SKM-1 (cell line): ENCODE data around the gene PTGIR.

Source experiments
- DNase-seq: peaks from one replicate; lab custom pipeline; 2025; ENCODE audit not compliant: unreplicated experiment; lab: John Stamatoyannopoulos, UW

The PTGIR gene

DNA sequence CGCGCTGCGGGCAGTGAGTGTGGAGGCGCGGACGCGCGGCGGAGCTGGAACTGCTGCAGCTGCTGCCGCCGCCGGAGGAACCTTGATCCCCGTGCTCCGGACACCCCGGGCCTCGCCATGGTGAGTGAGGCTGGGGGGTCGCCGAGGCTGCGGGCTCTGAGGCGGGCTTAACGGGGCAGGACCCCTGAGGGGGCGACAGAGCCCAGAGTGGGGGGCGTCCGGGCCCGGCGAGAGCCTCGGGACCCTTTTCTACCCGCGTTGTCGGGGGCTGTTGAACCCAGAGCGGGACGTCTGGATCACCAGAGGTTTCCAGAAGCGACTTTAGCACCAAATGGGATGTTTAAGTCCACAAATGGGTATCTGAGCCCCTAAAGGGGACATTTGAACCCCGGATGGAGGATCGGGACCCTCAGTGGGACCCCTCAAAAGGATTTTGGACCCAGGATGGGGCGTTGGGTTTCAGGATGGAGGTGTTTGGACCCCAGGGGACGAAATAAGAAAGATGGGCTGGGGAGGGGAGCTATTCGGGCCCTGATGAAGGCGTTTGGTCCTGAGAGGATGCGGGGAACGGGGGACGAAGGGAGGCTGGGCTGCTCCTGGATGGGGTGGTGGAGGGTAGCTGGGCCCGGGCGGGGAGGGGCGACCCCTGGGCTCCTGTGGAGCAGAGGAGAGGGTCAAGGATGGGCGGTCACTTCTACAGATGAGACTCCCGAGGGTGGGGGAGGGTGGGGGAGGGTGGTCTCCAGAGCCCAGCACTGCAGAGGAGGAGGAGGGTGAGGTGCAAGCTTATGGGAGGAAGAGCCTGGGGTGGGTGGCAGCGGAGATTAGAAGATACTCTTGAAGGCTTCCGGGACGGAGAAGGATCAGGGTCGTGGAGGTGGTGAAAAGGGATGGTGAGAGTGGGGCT lies 23.3 kb downstream of the PTGIR start, which contains the start of gene CALM3:
TSS of gene CALM3 (plus strand) at position 13 of the 907 bp plus-strand sequence. CDS start at position 118, 105 bp downstream.
- DNase-seq: no peak

DNA sequence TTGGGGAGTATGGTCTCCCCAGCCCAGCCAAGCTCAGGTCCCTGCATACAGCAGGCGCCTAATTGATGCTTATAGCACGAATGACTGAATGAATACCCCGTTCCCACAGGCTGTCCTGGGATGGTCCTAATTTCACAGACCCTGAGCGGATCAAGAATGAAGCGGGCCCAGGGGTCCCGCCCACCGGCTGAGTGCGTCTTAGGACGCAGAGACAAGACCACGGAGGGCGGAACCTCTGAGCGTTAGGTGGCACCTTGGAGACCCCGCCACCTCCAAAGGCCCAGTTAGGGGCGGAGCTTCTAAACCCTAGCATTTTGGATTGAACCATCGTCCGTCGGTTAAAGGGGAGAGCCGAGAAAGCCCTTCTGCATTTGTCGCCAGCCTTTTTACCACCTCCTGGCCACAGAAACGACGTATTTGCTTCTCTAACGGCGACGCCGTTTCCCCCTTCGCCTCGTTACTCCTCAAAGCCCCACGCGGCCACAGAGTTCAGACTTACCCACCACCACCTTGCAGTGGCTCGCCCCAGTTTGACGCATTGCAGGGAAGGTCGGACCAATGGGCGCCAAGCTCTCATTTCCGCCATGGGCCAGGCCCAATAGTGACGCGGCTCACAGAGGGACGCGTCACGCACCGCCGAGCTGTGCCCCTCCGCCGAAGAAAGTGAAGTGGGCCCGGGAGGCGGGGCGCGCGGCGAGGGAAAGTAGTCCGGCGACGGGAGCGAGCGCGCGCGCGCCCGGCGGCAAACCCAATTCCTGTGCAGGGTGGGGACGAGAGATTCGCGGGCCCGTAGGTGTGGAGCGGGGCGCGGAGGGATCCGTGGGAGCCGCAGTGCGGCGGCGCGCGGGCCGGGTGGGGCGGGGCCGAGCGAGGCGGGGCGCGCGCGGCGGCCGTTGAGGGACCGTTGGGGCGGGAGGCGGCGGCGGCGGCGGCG lies 24.2 kb downstream of the PTGIR start:
- peak; percentile 58 for DNase-seq

DNA sequence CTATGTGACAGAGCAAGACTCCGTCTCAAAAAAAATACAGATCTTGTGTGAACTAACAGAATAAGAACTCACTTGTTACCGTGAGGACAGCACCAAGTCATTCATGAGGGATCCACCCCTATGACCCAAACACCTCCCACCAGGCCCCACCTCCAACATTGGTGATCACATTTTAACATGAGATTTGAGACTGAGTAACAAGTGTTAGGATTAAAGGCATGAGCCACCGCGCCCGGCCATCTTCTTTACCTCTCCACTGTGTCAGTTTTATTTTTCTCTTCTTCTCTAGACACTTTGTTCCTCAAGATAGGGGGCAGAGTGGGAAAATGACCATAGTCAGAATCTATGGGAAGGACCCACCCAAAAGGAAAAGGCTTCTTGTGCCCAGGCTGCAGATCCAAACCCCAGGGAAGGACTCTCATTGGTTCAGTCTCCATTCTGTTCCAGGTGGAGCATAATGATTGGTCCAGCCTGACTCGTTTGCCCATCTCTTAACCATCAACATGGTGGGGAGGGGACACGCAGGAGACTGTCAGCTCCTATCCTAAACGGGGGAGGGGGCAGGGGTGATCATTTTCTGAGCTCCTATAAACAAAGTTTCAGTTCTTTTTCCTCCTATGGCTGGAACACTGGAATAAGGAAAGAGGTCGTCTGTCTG lies 25.0 kb downstream of the PTGIR start:
- no peak for DNase-seq

DNA sequence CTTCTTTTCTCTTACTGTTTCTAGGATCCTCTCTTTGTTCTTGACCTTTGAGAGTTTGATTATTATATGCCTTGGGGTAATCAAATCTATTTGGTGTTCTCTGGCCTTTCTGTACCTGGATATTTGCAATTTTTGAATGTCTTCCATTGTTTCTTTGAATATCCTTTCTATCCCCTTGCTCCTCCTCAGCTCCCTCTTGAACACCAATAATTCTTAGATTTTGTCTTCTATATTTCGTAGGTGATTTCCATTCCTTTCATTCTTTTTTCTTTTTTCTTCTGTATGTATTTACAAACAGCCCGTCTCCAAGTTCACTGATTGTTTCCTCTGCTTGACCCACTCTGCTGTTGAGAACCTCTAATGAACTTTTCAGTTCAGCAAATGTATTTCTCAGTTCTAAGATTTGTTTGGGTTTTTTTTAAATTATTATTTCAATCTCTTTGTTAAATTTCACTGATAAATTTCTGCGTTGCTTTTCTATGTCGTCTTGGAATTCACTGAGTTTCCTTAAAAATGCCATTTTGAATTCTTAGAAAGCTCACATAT lies 26.4 kb downstream of the PTGIR start:
- DNase-seq: no peak

DNA sequence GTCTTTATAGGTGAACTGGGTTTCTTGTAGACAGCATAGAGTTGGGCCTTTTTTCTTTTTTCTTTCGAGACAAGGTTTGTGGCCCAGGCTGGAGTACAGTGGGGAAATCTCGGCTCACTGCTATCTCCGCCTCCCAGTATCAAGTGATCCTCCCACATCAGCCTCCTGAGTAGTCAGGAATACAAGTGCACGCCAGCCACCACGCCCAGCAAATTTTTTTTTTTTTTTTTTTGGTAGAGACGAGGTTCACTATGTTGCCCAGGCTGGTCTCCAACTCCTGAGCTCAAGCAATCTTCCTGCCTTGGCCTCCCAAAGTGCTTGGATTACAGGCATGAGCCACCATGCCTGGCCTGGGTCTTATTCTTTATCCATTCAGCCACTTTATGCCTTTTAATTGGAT lies 28.9 kb downstream of the PTGIR start:
- DNase-seq: no peak

DNA sequence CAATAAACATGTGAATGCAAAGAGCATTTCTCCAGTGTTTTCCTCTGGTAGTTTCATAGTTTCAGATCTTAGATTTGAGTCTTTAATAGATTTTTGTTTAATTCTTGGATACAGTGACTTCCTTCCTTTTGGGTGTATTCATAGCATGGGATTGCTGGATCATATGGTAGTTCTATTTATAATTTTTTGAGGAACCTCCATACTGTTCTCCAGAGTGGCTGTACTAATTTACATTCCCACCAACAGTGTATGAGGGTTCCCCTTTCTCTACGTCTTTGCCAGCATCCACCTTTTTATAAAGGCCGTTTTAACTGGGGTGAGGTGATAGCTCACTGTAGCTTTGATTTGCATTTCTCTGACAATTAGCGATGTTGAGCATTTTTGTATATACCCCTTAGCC lies 33.0 kb downstream of the PTGIR start:
- DNase-seq: no peak

DNA sequence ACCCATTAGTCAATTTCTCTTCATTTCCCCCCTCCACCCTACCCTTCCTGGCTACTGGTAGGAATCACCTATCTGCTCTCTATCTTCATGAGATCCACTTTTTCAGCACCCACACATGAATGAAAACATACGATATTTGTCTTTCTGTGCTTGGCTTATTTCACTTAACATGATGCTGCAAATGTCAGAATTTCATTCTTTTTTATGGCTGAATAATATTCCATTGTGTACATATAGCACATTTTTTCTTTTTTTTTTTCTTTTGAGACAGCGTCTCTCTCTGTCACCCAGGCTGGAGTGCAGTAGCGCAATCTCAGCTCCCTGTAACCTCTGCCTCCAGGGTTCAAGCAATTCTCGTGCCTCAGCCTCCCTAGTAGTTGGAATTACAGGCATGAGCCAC lies 33.6 kb downstream of the PTGIR start:
- no peak for DNase-seq

DNA sequence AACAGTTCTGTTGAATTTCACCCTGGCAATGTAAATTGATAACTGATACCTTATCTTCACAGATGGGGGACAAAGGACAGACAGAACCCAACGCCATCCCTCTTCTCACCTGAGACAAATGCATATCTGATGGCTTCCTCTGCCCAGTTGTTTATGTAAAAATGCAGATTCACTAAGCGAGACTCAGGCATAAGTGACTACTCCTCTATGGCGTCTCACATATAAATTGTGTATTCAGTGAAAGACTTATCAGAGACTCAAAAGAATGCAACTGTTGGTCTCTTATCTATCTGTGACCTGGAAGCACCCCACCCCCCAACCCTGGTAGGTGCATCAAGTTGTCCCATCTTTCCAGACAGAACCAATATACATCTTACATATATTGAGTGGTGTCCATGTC lies 37.0 kb downstream of the PTGIR start:
- DNase-seq: no peak

DNA sequence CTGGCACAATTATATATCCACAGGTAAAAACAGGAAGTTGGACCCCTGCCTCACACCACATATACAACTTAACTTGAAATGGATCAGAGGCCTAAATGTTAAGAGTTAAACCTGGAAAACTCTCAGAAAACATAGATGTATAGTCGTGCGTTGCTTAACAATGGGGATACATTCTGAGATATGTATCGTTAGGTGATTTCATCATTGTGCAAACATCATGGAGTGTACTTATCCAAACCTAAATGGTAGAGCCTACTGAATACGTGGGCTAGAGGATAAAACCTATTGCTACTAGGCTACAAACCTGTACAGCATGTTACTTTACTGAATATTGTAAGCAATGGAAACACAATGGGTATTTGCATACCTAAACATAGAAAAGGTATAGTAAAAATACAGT lies 38.6 kb downstream of the PTGIR start:
- no peak for DNase-seq

DNA sequence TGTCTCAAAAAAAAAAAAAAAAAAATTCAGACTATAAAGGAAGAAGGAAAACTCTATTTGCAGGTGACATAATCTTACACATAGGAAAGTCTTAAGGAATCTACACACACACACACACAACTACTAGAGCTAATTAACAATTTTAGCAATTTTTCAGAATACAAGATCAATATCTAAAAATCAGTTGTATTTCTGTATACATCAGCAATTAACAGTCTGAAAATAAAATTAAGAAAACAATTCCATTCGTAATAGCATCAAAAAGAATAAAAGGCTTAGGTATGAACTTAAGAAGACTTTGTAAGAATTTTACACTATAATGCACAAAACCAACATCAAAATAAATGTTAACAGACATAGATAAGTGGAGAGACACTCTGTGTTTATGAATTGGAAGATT lies 39.4 kb downstream of the PTGIR start:
- DNase-seq: no peak

DNA sequence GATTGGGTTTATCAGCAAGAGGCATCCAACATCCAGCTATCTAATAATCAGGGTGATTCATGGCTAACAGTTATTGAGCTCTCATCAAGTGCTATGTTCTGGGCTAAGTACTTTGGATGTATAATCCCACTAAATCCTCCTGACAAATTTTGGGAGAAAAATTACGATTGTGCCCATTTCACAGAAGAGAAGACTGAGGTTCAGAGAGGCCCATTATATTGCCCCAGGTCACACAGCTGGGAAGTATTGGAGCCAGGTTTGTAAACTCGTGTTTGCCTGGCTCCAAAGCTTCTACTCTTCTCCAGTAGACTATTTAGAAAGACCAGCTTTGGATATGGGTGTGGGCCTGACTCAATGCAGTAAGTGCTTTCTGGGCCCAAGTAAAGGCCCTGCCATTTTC lies 44.6 kb downstream of the PTGIR start:
- no peak for DNase-seq

DNA sequence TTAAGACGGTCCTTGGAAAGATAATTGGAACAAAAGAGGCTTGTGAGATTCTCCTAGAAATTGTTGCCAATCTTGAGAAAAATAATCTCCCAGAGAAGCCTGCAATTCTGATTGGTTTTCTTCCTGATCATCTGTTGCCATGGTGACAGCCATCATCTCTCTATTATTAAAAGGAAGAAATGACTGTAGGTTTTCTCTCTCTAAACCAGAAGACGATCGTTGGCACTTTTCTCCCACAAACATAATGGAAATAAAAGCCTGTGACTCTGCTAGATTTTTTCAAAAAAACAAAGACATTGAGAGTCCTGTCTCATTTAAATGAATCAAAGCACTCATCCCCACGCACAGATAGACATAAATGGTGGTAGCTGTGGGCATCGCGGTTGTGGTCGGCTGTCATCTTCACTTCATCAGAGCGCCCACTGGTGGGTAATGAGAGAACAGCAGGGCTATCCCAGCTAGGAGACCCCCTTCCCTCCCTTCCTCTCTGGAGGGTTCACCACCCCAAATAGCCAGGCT lies 45.5 kb downstream of the PTGIR start:
- DNase-seq: no peak

DNA sequence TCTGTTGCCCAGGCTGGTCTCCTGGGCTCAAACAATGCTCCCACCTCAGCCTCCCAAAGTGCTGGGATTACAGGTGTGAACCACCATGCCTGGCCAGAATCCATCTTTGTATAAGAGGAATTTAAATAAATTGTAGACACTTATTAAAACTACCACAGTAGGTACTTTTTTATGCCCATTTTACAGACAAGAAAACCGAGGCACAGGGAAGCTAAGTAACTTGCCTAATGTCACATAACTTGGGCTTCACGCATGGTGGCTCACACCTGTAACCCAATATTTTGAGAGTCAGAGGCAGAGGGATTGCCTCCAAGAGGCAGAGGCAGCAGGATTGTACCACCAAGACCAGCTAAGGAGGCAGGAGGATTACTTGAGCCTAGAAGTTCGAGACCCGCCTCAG lies 46.4 kb downstream of the PTGIR start:
- no peak for DNase-seq

DNA sequence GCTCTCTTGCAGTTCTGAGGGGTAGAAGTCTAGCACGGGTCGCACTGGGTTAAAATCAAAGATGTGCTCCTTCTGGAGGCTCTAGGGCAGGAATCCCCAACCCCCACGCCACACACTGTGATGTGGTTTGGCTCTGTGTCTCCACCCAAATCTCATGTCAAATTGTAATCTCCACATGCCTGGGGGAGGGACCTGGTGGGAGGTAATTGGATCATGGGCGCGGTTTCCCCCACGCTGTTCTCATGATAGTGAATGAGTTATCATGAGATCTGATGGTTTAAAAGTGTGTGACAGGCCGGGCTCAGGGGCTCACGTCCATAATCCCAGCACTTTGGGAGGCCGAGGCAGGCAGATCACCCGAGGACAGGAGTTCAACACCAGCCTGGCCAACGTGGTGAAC lies 50.4 kb downstream of the PTGIR start:
- DNase-seq: no peak

DNA sequence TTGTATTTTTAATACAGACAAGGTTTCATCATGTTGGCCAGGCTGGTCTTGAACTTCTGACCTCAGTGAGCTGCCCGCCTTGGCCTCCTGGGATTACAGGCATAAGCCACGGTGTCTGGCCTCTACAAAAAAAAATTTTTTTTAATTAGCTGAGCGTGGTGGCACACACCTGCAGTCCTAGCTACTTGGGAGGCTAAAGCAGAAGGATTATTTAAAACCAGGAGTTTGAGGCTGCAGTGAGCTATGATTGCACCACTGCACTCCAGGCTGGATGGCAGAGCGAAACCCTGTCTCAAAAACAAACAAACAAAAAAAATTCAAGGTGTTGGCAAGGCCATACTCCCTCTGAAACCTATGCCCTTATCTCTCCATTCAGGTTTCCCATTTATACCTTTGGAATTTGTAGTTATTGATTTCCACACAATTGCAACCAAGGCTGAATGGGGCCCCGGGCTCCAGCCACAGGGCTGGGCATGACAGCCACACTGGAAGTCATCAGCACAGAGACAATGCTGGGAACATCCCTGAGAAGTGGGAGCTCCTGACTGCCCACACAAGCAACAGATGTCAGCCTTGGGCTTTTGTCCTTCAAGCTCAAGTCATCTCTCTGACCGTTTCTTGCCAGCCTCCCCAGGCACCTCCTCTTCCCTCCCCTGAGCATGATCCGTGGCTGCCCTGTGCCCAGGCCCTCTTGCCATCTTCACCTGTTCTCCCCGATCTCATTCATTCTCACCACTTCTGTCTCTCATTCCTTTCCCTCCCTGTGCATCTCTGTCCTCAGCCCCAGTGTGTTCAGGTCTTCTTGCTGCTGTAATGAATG lies 51.0 kb downstream of the PTGIR start:
- DNase-seq: no peak

DNA sequence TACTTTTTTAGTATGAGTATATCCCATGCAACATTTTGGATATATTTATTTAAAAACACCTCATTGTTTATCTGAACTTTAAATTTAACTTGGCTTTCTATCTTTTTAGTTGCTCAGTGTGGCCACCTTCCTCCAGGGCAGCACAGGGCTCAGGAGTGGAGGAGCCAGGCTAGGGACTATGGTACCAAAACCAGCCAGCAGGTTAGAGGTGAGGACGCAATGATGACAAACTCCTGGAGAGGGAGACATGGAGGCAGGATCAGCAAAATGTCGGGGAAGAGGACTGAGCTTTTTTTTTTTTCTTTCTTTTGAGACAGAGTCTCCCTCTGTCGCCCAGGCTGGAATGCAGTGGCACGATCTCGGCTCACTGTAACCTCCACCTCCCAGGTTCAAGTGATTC lies 53.4 kb downstream of the PTGIR start:
- DNase-seq: no peak
